ENCODE measurements around the gene KRTAP10-5.

The KRTAP10-5 gene

GRCh38 chr21:44547656-44548331 is 32.6 kb downstream of the KRTAP10-5 start:
- no peaks in the 10 kb centered on the region; the same call in 1 of the 2 replicates for H3K27me3 ChIP-seq (replicated peaks; ENCODE audit: control insufficient read depth, insufficient read depth, low read length)
- DNase-seq (ENCODE audit: extremely low read depth, insufficient read length): no peak
- TF ChIP-seq CTCF (IDR thresholded peaks at IDR 0.05; ENCODE audit: insufficient read depth, low read length, poor library complexity, severe bottlenecking): no peak
- no peaks in the 10 kb centered on the region for H3K36me3 ChIP-seq (ENCODE audit: control insufficient read depth, insufficient read depth, low read length)
- H3K4me3 ChIP-seq (replicated peaks; ENCODE audit: low read depth, low read length): no peak overlapping the region

GRCh38 chr21:44544566-44544965 is 35.8 kb downstream of the KRTAP10-5 start:
- Histone ChIP-seq H3K4me3 (replicated peaks; ENCODE audit: low read depth, low read length) (no peak overlapping the region), H3K27me3 (replicated peaks; ENCODE audit: control insufficient read depth, insufficient read depth, low read length) (no peaks in the 10 kb centered on the region), H3K36me3 (ENCODE audit: control insufficient read depth, insufficient read depth, low read length) (no peaks in the 10 kb centered on the region)
- TF ChIP-seq CTCF (IDR thresholded peaks at IDR 0.05; ENCODE audit: insufficient read depth, low read length, poor library complexity, severe bottlenecking): no peak
- no peak for DNase-seq (ENCODE audit: extremely low read depth, insufficient read length)

GRCh38 chr21:44542716-44543115 is 37.7 kb downstream of the KRTAP10-5 start:
- no peak for DNase-seq (ENCODE audit: extremely low read depth, insufficient read length)
- TF ChIP-seq CTCF (IDR thresholded peaks at IDR 0.05; ENCODE audit: insufficient read depth, low read length, poor library complexity, severe bottlenecking): no peak
- H3K36me3 ChIP-seq (ENCODE audit: control insufficient read depth, insufficient read depth, low read length): no peaks in the 10 kb centered on the region
- H3K4me3 ChIP-seq (replicated peaks; ENCODE audit: low read depth, low read length): no peak overlapping the region
- no peaks in the 10 kb centered on the region for H3K27me3 ChIP-seq (replicated peaks; ENCODE audit: control insufficient read depth, insufficient read depth, low read length)

GRCh38 chr21:44540741-44541288 is 39.6 kb downstream of the KRTAP10-5 start:
- Histone ChIP-seq H3K36me3 (ENCODE audit: control insufficient read depth, insufficient read depth, low read length) (no peaks in the 10 kb centered on the region), H3K27me3 (replicated peaks; ENCODE audit: control insufficient read depth, insufficient read depth, low read length) (no peaks in the 10 kb centered on the region), H3K4me3 (replicated peaks; ENCODE audit: low read depth, low read length) (no peak overlapping the region)
- no peak for TF ChIP-seq CTCF (IDR thresholded peaks at IDR 0.05; ENCODE audit: insufficient read depth, low read length, poor library complexity, severe bottlenecking)
- DNase-seq (ENCODE audit: extremely low read depth, insufficient read length): no peak

GRCh38 chr21:44539991-44540666 is 40.3 kb downstream of the KRTAP10-5 start, which contains the start of gene KRTAP10-1:
Gene KRTAP10-1, minus strand, starts transcription at chr21:44540195. Its CDS starts 45 bp downstream, at chr21:44540150.
- Histone ChIP-seq H3K4me3 (replicated peaks; ENCODE audit: low read depth, low read length) (no peak within 1 kb of the TSS), H3K36me3 (ENCODE audit: control insufficient read depth, insufficient read depth, low read length) (no peaks in the 10 kb centered on the region), H3K27me3 (replicated peaks; ENCODE audit: control insufficient read depth, insufficient read depth, low read length) (no peaks in the 10 kb centered on the region)
- no peak for DNase-seq (ENCODE audit: extremely low read depth, insufficient read length)
- TF ChIP-seq CTCF (IDR thresholded peaks at IDR 0.05; ENCODE audit: insufficient read depth, low read length, poor library complexity, severe bottlenecking): no peak

Data from GM06990 (cell line).